Muscle of arm (tissue), 12 donors: ENCODE data around the gene SLC14A1. TPM values are rescaled to one million over a fixed set of nuclear protein-coding genes. Genes with fewer than 3 reads are reported as not detected.

Source experiments
- DNase-seq: peaks from one replicate; pipeline ENCODE4 v3.0.0-alpha.2; 2013
- polyA plus RNA-seq, 12 donors: library from polyadenylated mRNA; unstranded; fragments of 120-200 nt; gene quantifications; one replicate each; pipeline ENCODE4 v1.2.1, GENCODE V29; 2013; ENCODE audit not compliant: insufficient read length in 12 of 12

Gene SLC14A1
- polyA plus RNA-seq, 12 donors = 0.67 to 6.2 (median 1.4) TPM; not detected in 2

- DNase-seq = no peak
These were observed 4.9 kb upstream of the SLC14A1 start for GRCh38 chr18:45719106-45719505.

GRCh38 chr18:45722899-45723298 lies 1.1 kb upstream of the SLC14A1 start:
- peak; percentile 18 for DNase-seq

GRCh38 chr18:45724601-45725000 lies 620 bp downstream of the SLC14A1 start:
- no peak for DNase-seq

GRCh38 chr18:45725336-45725735 lies 1.4 kb downstream of the SLC14A1 start:
- no peak for DNase-seq

- no peak for DNase-seq
These were observed 2.6 kb downstream of the SLC14A1 start for GRCh38 chr18:45726603-45727002.

GRCh38 chr18:45727068-45727467 lies 3.1 kb downstream of the SLC14A1 start:
- DNase-seq = no peak

GRCh38 chr18:45728336-45729010 lies 4.5 kb downstream of the SLC14A1 start:
- DNase-seq = no peak

- DNase-seq = no peak
These were observed 7.0 kb downstream of the SLC14A1 start for GRCh38 chr18:45730832-45731575.

- no peak for DNase-seq
These were observed 7.7 kb downstream of the SLC14A1 start for GRCh38 chr18:45731716-45732115.

- DNase-seq = no peak
These were observed 9.6 kb downstream of the SLC14A1 start for GRCh38 chr18:45733535-45733934.

GRCh38 chr18:45734505-45734904 lies 10.5 kb downstream of the SLC14A1 start:
- DNase-seq = no peak

- no peak for DNase-seq
These were observed 11.0 kb downstream of the SLC14A1 start for GRCh38 chr18:45734944-45735343.

GRCh38 chr18:45738660-45739059 lies 14.7 kb downstream of the SLC14A1 start:
- no peak for DNase-seq

GRCh38 chr18:45739268-45739667 lies 15.3 kb downstream of the SLC14A1 start:
- DNase-seq = no peak

GRCh38 chr18:45739848-45740247 lies 15.9 kb downstream of the SLC14A1 start:
- DNase-seq = no peak

- no peak for DNase-seq
These were observed 17.1 kb downstream of the SLC14A1 start for GRCh38 chr18:45741056-45741455.

- DNase-seq = no peak
These were observed 22.0 kb downstream of the SLC14A1 start for GRCh38 chr18:45745817-45746461.

GRCh38 chr18:45748501-45748900 lies 24.5 kb downstream of the SLC14A1 start:
- no peak for DNase-seq

- DNase-seq = no peak
These were observed 26.1 kb downstream of the SLC14A1 start for GRCh38 chr18:45749918-45750689.

GRCh38 chr18:45751766-45752165 lies 27.8 kb downstream of the SLC14A1 start:
- DNase-seq = no peak

- no peak for DNase-seq
These were observed 28.7 kb downstream of the SLC14A1 start for GRCh38 chr18:45752681-45753080.

- no peak for DNase-seq
These were observed 29.3 kb downstream of the SLC14A1 start for GRCh38 chr18:45753286-45753685.
